GM21447 (cell line): ENCODE data around the gene ING4.
A peak's percentile ranks its signal among the peaks of the same experiment; 100 is the strongest.

ENCODE experiments used
- ATAC-seq: cut with Tn5 transposase; IDR thresholded peaks from one replicate; pipeline ENCODE4 v1.9.1; 2021; ENCODE audit not compliant: unreplicated experiment

Gene ING4

GRCh38 chr12:6635856-6636531, 26.9 kb downstream of the ING4 start, which contains the start of gene LPAR5:
Gene LPAR5 (minus strand): TSS chr12:6635959. CDS start chr12:6621248, 14,711 bp downstream.
- peak; percentile 33 for ATAC-seq

- ATAC-seq = peak; percentile 42
Observed at GRCh38 chr12:6635375-6635855, 27.5 kb downstream of the ING4 start.

DNA sequence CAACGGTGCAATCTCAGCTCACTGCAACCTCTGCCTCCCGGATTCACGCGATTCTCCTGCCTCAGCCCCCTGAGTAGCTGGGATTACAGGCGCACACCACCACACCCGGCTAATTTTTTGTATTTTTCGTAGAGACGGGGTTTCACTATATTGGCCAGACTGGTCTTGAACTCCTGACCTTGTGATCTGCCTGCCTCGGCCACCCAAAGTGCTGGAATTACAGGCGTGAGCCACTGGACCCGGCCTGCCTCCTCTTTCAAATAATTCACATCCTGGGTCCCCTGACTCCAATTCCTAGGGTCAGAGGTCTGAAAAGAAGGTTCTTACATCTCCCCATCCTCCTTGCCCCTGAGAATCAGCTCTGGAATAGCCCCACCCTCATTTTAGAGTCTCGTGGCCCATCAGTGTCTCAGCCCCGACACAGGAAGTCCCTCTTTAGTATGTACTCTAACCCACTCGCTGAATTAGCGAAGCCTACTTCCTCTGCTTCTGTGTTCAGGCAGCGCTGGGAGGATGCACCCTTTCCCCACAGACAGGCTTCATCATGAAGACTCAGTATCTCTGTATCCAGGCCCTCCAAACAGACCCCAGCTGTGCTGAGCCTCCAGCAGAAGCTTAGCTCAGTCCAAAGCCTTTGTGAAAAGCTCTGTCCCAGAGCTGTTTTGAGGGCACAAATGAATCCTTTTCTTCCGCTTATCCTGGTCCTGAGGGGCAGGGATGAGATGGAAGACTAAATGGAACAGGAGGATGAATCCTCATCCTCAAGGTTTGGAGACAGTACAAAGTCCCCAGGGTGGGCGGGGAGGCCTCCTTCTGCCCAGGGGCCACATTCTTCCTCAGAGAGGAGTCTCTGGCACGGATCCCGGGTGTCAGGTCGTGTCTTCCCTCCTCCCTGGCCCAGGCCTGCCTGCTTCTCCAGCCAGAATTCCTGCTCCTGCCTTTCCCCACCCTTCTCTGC, 30.6 kb downstream of the ING4 start:
- ATAC-seq = peak; percentile 62

- ATAC-seq = no peak
Observed at GRCh38 chr12:6631549-6631961, 31.4 kb downstream of the ING4 start.

DNA sequence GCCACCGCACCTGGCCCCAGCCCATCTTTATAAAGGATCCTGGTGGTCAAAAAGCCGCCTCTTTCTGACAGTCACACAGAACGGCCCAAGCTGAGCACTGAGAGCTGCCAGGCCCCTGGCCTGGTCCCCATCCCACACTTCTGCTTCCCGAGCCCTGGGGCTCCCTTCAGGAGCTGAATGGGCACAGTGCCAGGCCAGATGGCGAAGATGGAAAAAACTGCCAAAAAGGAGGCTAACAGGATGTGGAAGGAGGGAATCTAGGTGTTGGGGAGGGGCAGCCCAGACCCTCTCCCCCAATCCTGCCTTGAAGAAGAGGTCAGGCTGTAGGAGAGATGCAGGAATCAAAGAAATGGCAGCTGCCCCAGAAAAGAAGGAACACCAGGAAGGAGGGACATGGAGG, 32.2 kb downstream of the ING4 start:
- ATAC-seq = no peak

DNA sequence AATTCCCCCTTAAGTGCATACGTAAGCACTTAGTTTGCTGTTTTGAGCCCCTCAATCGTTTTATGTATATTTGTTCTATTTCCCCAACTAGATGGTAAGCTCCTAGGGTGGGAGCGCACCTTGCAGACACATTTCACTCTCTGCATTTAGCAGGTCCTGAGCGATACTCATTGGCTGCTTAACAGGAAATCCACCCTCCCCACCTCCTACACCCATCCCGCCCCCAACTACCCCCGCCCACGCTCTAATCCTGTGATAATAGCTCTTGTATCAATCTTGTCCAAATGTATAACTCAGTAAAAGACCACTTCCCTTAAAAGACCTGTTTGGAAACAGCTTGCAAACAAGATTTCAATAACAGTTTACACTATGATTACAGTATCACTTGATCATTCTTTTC, 35.3 kb downstream of the ING4 start:
- ATAC-seq = no peak

GRCh38 chr12:6626654-6627283, 36.1 kb downstream of the ING4 start:
- no peak for ATAC-seq

DNA sequence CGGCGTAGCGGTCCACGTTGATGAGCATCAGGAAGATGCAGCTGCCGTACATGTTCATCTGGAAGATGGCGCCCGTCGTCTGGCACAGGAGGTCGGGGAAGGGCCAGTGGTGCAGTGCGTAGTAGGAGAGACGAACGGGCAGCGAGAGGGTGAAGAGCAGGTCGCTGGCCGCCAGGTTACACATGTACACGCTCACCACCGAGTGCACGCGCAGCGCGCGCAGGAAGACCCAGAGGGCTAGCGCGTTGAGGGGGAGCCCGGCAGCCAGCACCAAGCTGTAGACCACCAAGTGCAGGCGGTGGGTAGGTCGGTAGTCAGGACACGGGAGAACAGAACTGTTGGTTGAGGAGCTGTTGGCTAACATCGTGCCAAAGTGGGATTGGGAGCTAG, 42.0 kb downstream of the ING4 start:
- ATAC-seq = no peak

DNA sequence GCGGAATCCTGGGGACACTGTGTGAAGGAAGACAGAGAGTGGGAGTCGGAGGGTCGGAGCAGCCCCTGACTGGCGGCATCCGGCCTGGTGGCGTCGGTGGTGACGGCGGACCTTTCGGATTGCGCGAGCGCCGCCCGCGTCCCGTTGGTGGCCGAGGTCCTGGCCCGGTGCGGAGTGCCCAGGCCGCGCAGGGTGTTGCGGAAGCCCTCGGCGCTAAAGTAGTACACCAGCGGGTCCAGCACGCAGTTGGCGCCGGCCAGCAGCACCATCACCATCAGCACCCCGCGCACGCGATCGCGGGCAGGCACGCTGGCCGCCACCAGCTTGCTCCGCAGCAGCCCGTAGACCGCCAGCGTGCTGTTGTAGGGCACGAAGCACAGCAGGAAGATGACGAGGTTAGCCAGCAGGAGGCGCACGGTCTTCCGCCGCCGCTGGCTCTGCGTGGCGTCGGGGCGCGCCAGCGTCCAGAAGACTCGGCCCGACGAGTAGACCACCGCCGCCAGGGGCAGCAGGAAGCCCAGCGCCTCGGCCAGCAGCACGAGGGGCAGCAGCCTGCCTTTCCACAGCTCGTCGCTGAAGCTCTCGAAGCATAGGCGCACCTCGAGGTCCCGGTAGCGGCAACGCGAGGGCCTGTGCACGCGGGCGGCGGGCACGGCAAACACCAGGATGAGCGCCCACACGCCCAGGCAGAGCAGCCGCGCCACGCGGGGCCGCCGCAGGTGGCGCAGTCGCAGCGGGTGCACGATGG, 42.6 kb downstream of the ING4 start:
- ATAC-seq = no peak

DNA sequence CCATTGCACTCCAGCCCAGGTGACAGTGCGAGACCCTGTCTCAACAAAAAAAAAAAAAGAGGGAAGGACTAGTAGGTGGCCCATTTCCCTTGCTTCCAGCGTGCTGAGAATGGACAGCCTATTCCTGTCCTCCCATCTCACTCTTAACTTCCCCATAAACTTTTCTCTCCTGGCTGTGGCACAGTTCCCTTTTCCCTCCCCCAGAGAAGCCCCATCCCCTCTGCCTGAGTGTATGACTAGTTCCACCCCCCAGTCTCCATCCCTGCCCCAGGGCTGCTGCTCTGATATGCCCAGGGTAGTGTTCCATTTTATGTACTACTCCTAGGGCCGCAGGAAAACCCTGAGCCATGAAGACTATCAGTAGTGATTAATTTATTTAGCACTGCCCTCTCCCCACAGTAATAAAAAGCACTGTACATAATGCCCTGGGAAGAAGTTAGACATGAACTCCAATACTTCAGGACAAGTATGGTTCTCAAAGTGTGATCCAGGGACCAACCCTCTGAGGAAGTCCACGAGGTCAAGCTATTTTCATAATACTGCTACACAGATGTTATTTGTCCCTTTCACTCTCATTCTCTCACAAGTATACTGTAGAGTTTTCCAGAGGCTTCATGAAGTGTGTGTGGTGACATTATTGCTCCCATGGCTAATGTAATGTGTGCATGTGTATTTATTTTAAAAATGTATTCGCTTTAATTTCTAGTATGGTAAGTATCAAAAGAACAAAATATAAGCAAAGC, 44.3 kb downstream of the ING4 start:
- no peak for ATAC-seq

GRCh38 chr12:6615802-6616201, 47.1 kb downstream of the ING4 start:
- ATAC-seq = no peak

- no peak for ATAC-seq
Observed at GRCh38 chr12:6614513-6615172, 48.3 kb downstream of the ING4 start.

GRCh38 chr12:6613776-6614512, 49.0 kb downstream of the ING4 start:
- ATAC-seq = no peak

DNA sequence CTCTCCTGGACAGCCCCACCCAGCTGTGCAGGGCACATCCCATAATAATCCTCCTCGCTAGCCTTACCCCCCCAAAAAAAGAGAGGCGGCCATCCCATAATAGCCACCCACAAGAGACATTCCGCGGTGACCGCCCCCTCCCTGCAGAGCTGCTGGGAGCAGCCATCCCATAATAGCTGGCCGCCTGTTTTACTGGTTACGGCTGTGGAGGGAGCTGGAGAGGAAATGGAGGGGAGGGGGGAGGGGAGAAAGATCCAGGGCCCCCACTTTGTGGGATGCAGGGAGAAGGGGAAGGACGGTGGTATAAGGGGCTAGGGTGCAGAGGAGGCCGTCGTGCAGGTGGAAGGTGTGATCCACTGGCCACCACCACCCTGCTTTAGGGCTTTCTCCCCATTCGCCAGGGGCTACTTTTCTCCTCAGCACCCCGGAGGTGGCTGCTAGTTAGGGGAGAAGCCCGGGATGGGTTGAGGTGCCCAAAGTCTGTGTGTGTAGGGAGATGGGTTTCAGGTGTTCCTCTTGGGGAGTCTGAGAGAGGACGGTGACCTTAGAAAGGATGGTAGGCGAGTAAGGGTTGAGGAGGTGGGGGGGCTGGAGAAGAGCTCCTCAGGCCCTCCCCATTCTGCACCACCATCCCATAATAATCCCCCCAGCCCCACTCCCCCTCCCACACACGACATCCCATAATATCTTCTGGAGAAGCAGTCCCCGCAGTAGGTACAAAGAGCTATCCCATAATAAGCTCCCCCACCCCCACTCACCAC, 49.7 kb downstream of the ING4 start:
- ATAC-seq = no peak

DNA sequence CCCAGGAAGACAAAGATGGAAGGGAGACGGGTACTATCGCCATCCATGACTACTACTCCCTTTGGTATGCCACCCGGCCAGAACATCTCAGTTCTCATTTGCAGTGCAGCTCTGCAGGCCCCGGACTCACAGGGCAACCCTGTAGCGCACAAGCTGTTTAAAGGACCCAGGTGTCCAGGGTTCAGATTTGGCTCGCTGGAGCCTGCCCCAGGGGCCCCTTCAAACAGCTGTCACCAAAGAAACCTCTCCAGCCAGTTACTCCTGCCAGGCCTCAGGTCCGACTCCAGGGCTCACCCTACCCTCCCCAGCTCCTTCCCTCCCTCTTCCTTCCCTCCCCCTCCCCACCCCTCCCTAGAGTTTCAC, 50.3 kb downstream of the ING4 start:
- ATAC-seq = no peak

- ATAC-seq = no peak
Observed at GRCh38 chr12:6612247-6612646, 50.7 kb downstream of the ING4 start.

GRCh38 chr12:6608592-6609281, 54.2 kb downstream of the ING4 start:
- ATAC-seq = no peak
